HEK293 (cell line): Measurements from ENCODE around the gene PKDCC.

ENCODE experiments used
- CTCF ChIA-PET: fragments of 350-600 bp; formaldehyde crosslinking; extraction: SDS; loops from one replicate; lab custom pipeline; 2021; ENCODE audit warnings: antibody characterized with exemption; lab: Yijun Ruan, JAX
- POLR2A ChIA-PET: fragments of 300-600 bp; formaldehyde crosslinking; extraction: SDS; loops from one replicate; lab custom pipeline; 2020; ENCODE audit warnings: antibody characterized with exemption, inconsistent platforms; lab: Yijun Ruan, JAX
- H3K27ac ChIP-seq: fragments of 200-500 bp; sonication (Bioruptor generic); 2 replicates; pipeline ENCODE4 v1.5.1; 2014; ENCODE audit warnings: low read depth, low read length, control low read depth, inconsistent platforms; ENCODE audit errors: extremely low read depth
- H3K36me3 ChIP-seq, 2 experiments: fragments of 200-500 bp in 1 of 2; sonication (Bioruptor generic) in 1 of 2; 1 replicate in 1 of 2; 2 replicates in 1 of 2; pipeline ENCODE4 v1.5.1; 2014 to 2017; ENCODE audit warnings: inconsistent platforms in 2 of 2, low read length in 2 of 2; ENCODE audit not compliant: control insufficient read depth in 2 of 2, insufficient read depth in 1 of 2
- H3K4me1 ChIP-seq: fragments of 200-500 bp; sonication (Bioruptor generic); 2 replicates; pipeline ENCODE4 v1.5.1; 2014; ENCODE audit warnings: mild to moderate bottlenecking, low read length, inconsistent platforms; ENCODE audit not compliant: control insufficient read depth, insufficient read depth
- H3K4me3 ChIP-seq: 2 replicates; pipeline ENCODE4 v1.5.1; 2011; ENCODE audit warnings: low read depth, mild to moderate bottlenecking, control low read depth, low read length, moderate library complexity
- H3K9me3 ChIP-seq: fragments of 200-500 bp; sonication (Bioruptor generic); 2 replicates; pipeline ENCODE4 v1.5.1; 2014; ENCODE audit warnings: low read depth, low read length, inconsistent platforms; ENCODE audit not compliant: control insufficient read depth, insufficient read depth
- GLIS2 ChIP-seq: fragments of 450-650 bp; formaldehyde crosslinking; IDR thresholded peaks from 2 replicates; pipeline ENCODE4 v1.5.1; 2016; ENCODE audit warnings: missing biosample characterization, missing genetic modification characterization
- KLF8 ChIP-seq: fragments of 450-650 bp; formaldehyde crosslinking; IDR thresholded peaks from 2 replicates; pipeline ENCODE4 v1.5.1; 2016; ENCODE audit warnings: missing biosample characterization, missing genetic modification characterization
- KLF9 ChIP-seq: fragments of 450-650 bp; formaldehyde crosslinking; IDR thresholded peaks from 2 replicates; pipeline ENCODE4 v1.5.1; 2016; ENCODE audit warnings: missing biosample characterization, missing genetic modification characterization, low read depth
- OVOL3 ChIP-seq: fragments of 450-650 bp; formaldehyde crosslinking; IDR thresholded peaks from 2 replicates; pipeline ENCODE4 v1.5.1; 2016; ENCODE audit warnings: missing biosample characterization, missing genetic modification characterization
- SP7 ChIP-seq: fragments of 450-650 bp; formaldehyde crosslinking; IDR thresholded peaks from 2 replicates; pipeline ENCODE4 v1.5.1; 2016; ENCODE audit warnings: missing biosample characterization, missing genetic modification characterization
- TCF7L2 ChIP-seq: IDR thresholded peaks from 2 replicates; pipeline ENCODE4 v1.6.1; 2011; ENCODE audit warnings: low read depth, mild to moderate bottlenecking, inconsistent platforms, low read length, moderate library complexity, borderline replicate concordance
- ZBTB8A ChIP-seq: fragments of 450-650 bp; formaldehyde crosslinking; IDR thresholded peaks from 2 replicates; pipeline ENCODE4 v1.5.1; 2016; ENCODE audit warnings: missing biosample characterization, missing genetic modification characterization
- ZNF366 ChIP-seq: fragments of 450-650 bp; formaldehyde crosslinking; conservative IDR thresholded peaks from 2 replicates; pipeline ENCODE4 v1.5.1; 2016; ENCODE audit warnings: missing biosample characterization, missing genetic modification characterization
- ZNF501 ChIP-seq: fragments of 450-650 bp; formaldehyde crosslinking; IDR thresholded peaks from 2 replicates; pipeline ENCODE4 v1.5.1; 2016; ENCODE audit warnings: missing biosample characterization, missing genetic modification characterization
- ZNF514 ChIP-seq: fragments of 450-650 bp; formaldehyde crosslinking; IDR thresholded peaks from 2 replicates; pipeline ENCODE4 v1.5.1; 2016; ENCODE audit warnings: missing biosample characterization, missing genetic modification characterization
- ZNF529 ChIP-seq: fragments of 450-650 bp; formaldehyde crosslinking; IDR thresholded peaks from 2 replicates; pipeline ENCODE4 v1.5.1; 2017; ENCODE audit warnings: missing genetic modification characterization, missing biosample characterization; ENCODE audit not compliant: insufficient replicate concordance
- ZNF596 ChIP-seq: fragments of 450-650 bp; IDR thresholded peaks from 2 replicates; pipeline ENCODE4 v1.5.0; 2018; ENCODE audit warnings: missing biosample characterization, mild to moderate bottlenecking, missing genetic modification characterization, moderate library complexity
- ZNF785 ChIP-seq: fragments of 450-650 bp; formaldehyde crosslinking; IDR thresholded peaks from 2 replicates; pipeline ENCODE4 v1.5.1; 2016; ENCODE audit warnings: missing biosample characterization, missing genetic modification characterization
- ZNF791 ChIP-seq: fragments of 450-650 bp; formaldehyde crosslinking; IDR thresholded peaks from 2 replicates; pipeline ENCODE4 v1.5.1; 2016; ENCODE audit warnings: missing biosample characterization, missing genetic modification characterization
- ZNF843 ChIP-seq: fragments of 450-650 bp; formaldehyde crosslinking; IDR thresholded peaks from 2 replicates; pipeline ENCODE4 v1.5.1; 2016; ENCODE audit warnings: missing biosample characterization, missing genetic modification characterization
- TF ChIP-seq, protein P1 (sequence below): fragments of 450-650 bp; formaldehyde crosslinking; IDR thresholded peaks from 2 replicates; pipeline ENCODE4 v1.5.1; 2016; ENCODE audit warnings: missing biosample characterization, missing genetic modification characterization
- TF ChIP-seq, protein P2 (sequence below): fragments of 450-650 bp; IDR thresholded peaks from 2 replicates; pipeline ENCODE4 v1.5.1; 2018; ENCODE audit warnings: missing biosample characterization, mild to moderate bottlenecking, missing genetic modification characterization
- TF ChIP-seq, protein P3 (sequence below): fragments of 450-650 bp; formaldehyde crosslinking; IDR thresholded peaks from 2 replicates; pipeline ENCODE4 v1.5.1; 2016; ENCODE audit warnings: missing biosample characterization, missing genetic modification characterization
- TF ChIP-seq, protein P4 (sequence below): fragments of 450-650 bp; formaldehyde crosslinking; IDR thresholded peaks from 2 replicates; pipeline ENCODE4; 2016; ENCODE audit warnings: missing biosample characterization, missing genetic modification characterization
- TF ChIP-seq, protein P5 (sequence below): fragments of 450-650 bp; formaldehyde crosslinking; IDR thresholded peaks from 2 replicates; pipeline ENCODE4 v1.5.1; 2017; ENCODE audit warnings: missing biosample characterization, missing genetic modification characterization
- TF ChIP-seq, protein P6 (sequence below): fragments of 450-650 bp; formaldehyde crosslinking; IDR thresholded peaks from 2 replicates; pipeline ENCODE4 v1.5.1; 2017; ENCODE audit warnings: missing biosample characterization, missing genetic modification characterization

The PKDCC gene

DNA sequence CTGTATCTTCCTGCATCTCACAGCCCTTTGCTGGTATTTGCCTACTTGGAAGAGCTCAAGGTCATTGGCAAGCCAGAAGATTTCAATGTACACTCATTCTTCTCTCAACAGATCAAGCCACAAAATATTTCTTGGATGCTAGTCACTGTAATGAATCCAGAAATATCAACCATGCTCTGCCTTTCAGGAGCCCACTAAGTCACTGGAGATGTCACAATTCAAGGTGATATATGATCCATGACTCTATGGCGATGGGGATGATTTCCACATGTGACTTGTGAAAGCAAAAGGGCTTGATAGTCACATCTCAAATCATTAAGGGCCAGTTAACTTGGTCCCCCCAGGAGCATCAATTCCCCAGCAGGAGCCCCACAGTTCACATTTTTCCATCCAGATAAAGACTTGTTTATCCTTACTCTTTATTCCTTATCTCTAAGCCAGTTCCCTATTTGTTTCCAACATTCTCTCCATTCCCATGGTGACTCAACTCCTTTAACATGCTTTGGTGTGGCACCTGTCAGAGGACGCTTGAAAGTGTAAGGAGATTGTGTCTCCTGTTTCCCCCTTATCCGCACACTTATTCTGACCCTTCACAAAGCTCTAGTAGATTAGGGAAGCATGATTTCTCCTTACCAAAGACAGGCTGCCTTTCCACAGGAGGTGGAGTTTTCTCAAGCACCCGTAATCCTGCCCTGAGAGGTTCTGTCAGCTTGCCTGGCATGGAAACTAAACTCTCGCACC lies 15.8 kb downstream of the PKDCC start:
- ChIA-PET CTCF (interaction anchor here (1.0 to 3.3 kb wide), 3 partner anchors 17 to 223 kb away, joined by 3 to 12 read pairs (median 4); no protein-coding TSS in a partner anchor), POLR2A (no interaction called here)
- H3K9me3 ChIP-seq: no peaks in the 10 kb centered on the region
- peaks cover 0 to 13% of the 10 kb centered on the region in 2 experiments; a peak in 1 of 3 replicates for H3K36me3 ChIP-seq
- no peak overlapping the region for H3K4me3 ChIP-seq
- H3K27ac ChIP-seq: peak overlapping the region; percentile 35; the same call in 1 of the 2 replicates
- H3K4me1 ChIP-seq: peaks cover 18% of the 10 kb centered on the region
- TF ChIP-seq ZNF791 (no peak), ZNF529 (tag by site-specific recombination) (no peak), ZNF596 (tag by site-specific recombination) (no peak), ZNF514 (no peak), GLIS2 (no peak), ZNF785 (no peak), ZBTB8A (no peak)
- TF ChIP-seq, protein P1, sequence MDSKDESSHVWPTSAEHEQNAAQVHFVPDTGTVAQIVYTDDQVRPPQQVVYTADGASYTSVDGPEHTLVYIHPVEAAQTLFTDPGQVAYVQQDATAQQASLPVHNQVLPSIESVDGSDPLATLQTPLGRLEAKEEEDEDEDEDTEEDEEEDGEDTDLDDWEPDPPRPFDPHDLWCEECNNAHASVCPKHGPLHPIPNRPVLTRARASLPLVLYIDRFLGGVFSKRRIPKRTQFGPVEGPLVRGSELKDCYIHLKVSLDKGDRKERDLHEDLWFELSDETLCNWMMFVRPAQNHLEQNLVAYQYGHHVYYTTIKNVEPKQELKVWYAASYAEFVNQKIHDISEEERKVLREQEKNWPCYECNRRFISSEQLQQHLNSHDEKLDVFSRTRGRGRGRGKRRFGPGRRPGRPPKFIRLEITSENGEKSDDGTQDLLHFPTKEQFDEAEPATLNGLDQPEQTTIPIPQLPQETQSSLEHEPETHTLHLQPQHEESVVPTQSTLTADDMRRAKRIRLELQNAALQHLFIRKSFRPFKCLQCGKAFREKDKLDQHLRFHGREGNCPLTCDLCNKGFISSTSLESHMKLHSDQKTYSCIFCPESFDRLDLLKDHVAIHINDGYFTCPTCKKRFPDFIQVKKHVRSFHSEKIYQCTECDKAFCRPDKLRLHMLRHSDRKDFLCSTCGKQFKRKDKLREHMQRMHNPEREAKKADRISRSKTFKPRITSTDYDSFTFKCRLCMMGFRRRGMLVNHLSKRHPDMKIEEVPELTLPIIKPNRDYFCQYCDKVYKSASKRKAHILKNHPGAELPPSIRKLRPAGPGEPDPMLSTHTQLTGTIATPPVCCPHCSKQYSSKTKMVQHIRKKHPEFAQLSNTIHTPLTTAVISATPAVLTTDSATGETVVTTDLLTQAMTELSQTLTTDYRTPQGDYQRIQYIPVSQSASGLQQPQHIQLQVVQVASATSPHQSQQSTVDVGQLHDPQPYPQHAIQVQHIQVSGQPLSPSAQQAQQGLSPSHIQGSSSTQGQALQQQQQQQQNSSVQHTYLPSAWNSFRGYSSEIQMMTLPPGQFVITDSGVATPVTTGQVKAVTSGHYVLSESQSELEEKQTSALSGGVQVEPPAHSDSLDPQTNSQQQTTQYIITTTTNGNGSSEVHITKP (tag by site-specific recombination): peak; percentile 66
- TF ChIP-seq, protein P2, sequence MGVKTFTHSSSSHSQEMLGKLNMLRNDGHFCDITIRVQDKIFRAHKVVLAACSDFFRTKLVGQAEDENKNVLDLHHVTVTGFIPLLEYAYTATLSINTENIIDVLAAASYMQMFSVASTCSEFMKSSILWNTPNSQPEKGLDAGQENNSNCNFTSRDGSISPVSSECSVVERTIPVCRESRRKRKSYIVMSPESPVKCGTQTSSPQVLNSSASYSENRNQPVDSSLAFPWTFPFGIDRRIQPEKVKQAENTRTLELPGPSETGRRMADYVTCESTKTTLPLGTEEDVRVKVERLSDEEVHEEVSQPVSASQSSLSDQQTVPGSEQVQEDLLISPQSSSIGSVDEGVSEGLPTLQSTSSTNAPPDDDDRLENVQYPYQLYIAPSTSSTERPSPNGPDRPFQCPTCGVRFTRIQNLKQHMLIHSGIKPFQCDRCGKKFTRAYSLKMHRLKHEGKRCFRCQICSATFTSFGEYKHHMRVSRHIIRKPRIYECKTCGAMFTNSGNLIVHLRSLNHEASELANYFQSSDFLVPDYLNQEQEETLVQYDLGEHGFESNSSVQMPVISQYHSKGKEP (tag by site-specific recombination): no peak
- TF ChIP-seq, all 188 proteins: peak for 1

DNA sequence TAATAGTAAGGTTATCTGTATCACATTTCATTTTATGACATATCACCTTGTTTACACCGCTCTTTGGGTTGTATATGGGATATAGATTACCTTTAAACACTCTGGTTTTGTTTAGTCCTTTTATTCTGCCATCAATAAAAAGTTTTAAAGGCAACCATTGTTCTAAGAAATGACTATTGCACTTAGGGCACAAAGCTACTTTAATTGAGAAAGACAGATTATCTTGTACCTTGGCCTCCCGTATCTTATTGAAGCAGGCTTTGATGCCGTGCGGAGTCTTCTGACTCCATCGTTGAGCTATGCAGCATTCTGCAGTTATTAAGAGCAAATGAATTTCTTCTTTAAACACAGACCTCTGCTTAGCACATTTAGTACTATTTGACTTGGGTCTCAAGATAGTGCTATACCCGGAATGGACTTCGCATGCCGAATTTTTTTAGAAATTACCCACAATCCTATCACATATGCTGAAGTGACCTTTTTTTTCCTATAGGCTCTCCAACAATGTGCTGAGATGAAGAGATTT lies 16.7 kb downstream of the PKDCC start:
- POLR2A ChIA-PET: no interaction called here
- H3K4me1 ChIP-seq: peaks cover 18% of the 10 kb centered on the region
- no peak for TF ChIP-seq KLF9 (tag by site-specific recombination)
- TF ChIP-seq TCF7L2: peak; percentile 75
- TF ChIP-seq, protein P3, sequence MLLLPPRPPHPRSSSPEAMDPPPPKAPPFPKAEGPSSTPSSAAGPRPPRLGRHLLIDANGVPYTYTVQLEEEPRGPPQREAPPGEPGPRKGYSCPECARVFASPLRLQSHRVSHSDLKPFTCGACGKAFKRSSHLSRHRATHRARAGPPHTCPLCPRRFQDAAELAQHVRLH (tag by site-specific recombination): 0 out of 2 replicates have a peak, but pooled peaks have one; percentile 51
- TF ChIP-seq KLF8 (tag by site-specific recombination): no peak
- TF ChIP-seq ZNF843: peak; percentile 43; the same call in 1 of the 2 replicates
- TF ChIP-seq, protein P4, sequence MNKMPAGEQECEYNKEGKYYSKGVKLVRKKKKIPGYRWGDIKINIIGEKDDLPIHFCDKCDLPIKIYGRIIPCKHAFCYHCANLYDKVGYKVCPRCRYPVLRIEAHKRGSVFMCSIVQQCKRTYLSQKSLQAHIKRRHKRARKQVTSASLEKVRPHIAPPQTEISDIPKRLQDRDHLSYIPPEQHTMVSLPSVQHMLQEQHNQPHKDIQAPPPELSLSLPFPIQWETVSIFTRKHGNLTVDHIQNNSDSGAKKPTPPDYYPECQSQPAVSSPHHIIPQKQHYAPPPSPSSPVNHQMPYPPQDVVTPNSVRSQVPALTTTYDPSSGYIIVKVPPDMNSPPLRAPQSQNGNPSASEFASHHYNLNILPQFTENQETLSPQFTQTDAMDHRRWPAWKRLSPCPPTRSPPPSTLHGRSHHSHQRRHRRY (tag by site-specific recombination): no peak
- TF ChIP-seq, protein P5, sequence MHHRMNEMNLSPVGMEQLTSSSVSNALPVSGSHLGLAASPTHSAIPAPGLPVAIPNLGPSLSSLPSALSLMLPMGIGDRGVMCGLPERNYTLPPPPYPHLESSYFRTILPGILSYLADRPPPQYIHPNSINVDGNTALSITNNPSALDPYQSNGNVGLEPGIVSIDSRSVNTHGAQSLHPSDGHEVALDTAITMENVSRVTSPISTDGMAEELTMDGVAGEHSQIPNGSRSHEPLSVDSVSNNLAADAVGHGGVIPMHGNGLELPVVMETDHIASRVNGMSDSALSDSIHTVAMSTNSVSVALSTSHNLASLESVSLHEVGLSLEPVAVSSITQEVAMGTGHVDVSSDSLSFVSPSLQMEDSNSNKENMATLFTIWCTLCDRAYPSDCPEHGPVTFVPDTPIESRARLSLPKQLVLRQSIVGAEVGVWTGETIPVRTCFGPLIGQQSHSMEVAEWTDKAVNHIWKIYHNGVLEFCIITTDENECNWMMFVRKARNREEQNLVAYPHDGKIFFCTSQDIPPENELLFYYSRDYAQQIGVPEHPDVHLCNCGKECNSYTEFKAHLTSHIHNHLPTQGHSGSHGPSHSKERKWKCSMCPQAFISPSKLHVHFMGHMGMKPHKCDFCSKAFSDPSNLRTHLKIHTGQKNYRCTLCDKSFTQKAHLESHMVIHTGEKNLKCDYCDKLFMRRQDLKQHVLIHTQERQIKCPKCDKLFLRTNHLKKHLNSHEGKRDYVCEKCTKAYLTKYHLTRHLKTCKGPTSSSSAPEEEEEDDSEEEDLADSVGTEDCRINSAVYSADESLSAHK: 0 out of 2 replicates have a peak, but pooled peaks have one; percentile 35
- TF ChIP-seq, protein P6, sequence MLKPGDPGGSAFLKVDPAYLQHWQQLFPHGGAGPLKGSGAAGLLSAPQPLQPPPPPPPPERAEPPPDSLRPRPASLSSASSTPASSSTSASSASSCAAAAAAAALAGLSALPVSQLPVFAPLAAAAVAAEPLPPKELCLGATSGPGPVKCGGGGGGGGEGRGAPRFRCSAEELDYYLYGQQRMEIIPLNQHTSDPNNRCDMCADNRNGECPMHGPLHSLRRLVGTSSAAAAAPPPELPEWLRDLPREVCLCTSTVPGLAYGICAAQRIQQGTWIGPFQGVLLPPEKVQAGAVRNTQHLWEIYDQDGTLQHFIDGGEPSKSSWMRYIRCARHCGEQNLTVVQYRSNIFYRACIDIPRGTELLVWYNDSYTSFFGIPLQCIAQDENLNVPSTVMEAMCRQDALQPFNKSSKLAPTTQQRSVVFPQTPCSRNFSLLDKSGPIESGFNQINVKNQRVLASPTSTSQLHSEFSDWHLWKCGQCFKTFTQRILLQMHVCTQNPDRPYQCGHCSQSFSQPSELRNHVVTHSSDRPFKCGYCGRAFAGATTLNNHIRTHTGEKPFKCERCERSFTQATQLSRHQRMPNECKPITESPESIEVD (tag by site-specific recombination): peak; percentile 61
- no peak for TF ChIP-seq ZNF501 (tag by site-specific recombination)
- TF ChIP-seq OVOL3 (tag by site-specific recombination): peak; percentile 23; the same call in 1 of the 2 replicates
- TF ChIP-seq SP7: peak; percentile 56
- TF ChIP-seq ZNF366 (tag by site-specific recombination): 0 out of 2 replicates have a peak, but pooled peaks have one; percentile 16
- no peaks in the 10 kb centered on the region for H3K9me3 ChIP-seq
- CTCF ChIA-PET: no interaction called here
- no peak overlapping the region for H3K27ac ChIP-seq
- H3K4me3 ChIP-seq: no peak overlapping the region
- H3K36me3 ChIP-seq: peaks cover 0 to 4% of the 10 kb centered on the region in 2 experiments; a peak in 1 of 3 replicates
